Mesenchymal stem cell (in vitro differentiated cells and primary cell): ENCODE results near the gene KIF26A.
A peak's percentile ranks its signal among the peaks of the same experiment; 100 is the strongest.

Source experiments
- DNase-seq: peaks from one replicate; pipeline ENCODE4 v3.0.0-alpha.2; 2013
- H2AFZ ChIP-seq: one replicate; pipeline ENCODE4 v1.6.1; 2013; ENCODE audit warnings: low read depth, mild to moderate bottlenecking, control low read depth, inconsistent platforms, low read length, moderate library complexity
- H2AK5ac ChIP-seq: 2 replicates; pipeline ENCODE4 v1.6.1; 2013; ENCODE audit warnings: low read length, moderate library complexity, mild to moderate bottlenecking, inconsistent platforms; ENCODE audit not compliant: severe bottlenecking
- H2BK120ac ChIP-seq: one replicate; pipeline ENCODE4 v1.6.1; 2013; ENCODE audit warnings: low read depth, mild to moderate bottlenecking, inconsistent platforms, low read length, moderate library complexity
- H2BK12ac ChIP-seq, 2 experiments: one replicate each; pipeline ENCODE4 v1.6.1; 2013; ENCODE audit warnings: inconsistent platforms in 2 of 2, low read length in 2 of 2, mild to moderate bottlenecking in 2 of 2, moderate library complexity in 2 of 2, control low read depth in 1 of 2
- H2BK15ac ChIP-seq: one replicate; pipeline ENCODE4 v1.6.1; 2013; ENCODE audit warnings: mild to moderate bottlenecking, low read depth, inconsistent platforms; ENCODE audit not compliant: poor library complexity, severe bottlenecking
- H2BK5ac ChIP-seq: 2 replicates; pipeline ENCODE4 v1.6.1; 2013; ENCODE audit warnings: low read depth, mild to moderate bottlenecking, low read length, control low read depth, inconsistent platforms; ENCODE audit not compliant: poor library complexity, severe bottlenecking
- H3K14ac ChIP-seq, 2 experiments: one replicate each; pipeline ENCODE4 v1.6.1; 2013; ENCODE audit warnings: inconsistent platforms in 2 of 2, low read length in 2 of 2, control low read depth in 1 of 2, mild to moderate bottlenecking in 1 of 2, moderate library complexity in 1 of 2
- H3K18ac ChIP-seq, 2 experiments: one replicate each; pipeline ENCODE4 v1.6.1; 2013; ENCODE audit warnings: inconsistent platforms in 2 of 2, low read length in 2 of 2, control low read depth in 1 of 2, low read depth in 1 of 2, mild to moderate bottlenecking in 1 of 2
- H3K23ac ChIP-seq, 2 experiments: one replicate each; pipeline ENCODE4 v1.6.1; 2013; ENCODE audit warnings: inconsistent platforms in 2 of 2, low read length in 2 of 2, mild to moderate bottlenecking in 2 of 2, moderate library complexity in 2 of 2, control low read depth in 1 of 2
- H3K27ac ChIP-seq: 2 replicates; pipeline ENCODE4 v1.5.1; 2013; ENCODE audit warnings: mild to moderate bottlenecking, moderate library complexity, low read length, control low read depth, inconsistent platforms; ENCODE audit not compliant: poor library complexity, severe bottlenecking
- H3K27me3 ChIP-seq, 2 experiments: 2 replicates each; pipeline versions ENCODE4 v1.6.1 to v1.7.0; 2013; ENCODE audit warnings: low read length in 2 of 2, mild to moderate bottlenecking in 2 of 2, moderate library complexity in 2 of 2, control low read depth in 1 of 2, inconsistent platforms in 1 of 2; ENCODE audit not compliant: control insufficient read depth in 1 of 2, insufficient read depth in 1 of 2
- H3K36me3 ChIP-seq, 2 experiments: 2 replicates each; pipeline versions ENCODE4 v1.6.1 to v1.7.0; 2013; ENCODE audit warnings: low read length in 2 of 2, control low read depth in 1 of 2, inconsistent platforms in 1 of 2, low read depth in 1 of 2, mild to moderate bottlenecking in 1 of 2; ENCODE audit not compliant: insufficient read depth in 2 of 2, control insufficient read depth in 1 of 2
- H3K4ac ChIP-seq, 2 experiments: one replicate each; pipeline ENCODE4 v1.6.1; 2013; ENCODE audit warnings: inconsistent platforms in 2 of 2, low read length in 2 of 2, mild to moderate bottlenecking in 2 of 2, moderate library complexity in 2 of 2, control low read depth in 1 of 2, low read depth in 1 of 2
- H3K4me1 ChIP-seq: 2 replicates; pipeline ENCODE4 v1.6.1; 2013; ENCODE audit warnings: low read depth, low read length, control low read depth; ENCODE audit not compliant: control insufficient read depth, insufficient read depth
- H3K4me2 ChIP-seq: 2 replicates; pipeline ENCODE4 v1.6.1; 2013; ENCODE audit warnings: low read length, mild to moderate bottlenecking, inconsistent platforms; ENCODE audit not compliant: poor library complexity, severe bottlenecking
- H3K4me3 ChIP-seq, 2 experiments: 2 replicates each; pipeline versions ENCODE4 v1.5.1 to v1.7.0; 2013; ENCODE audit warnings: low read length in 2 of 2, mild to moderate bottlenecking in 2 of 2, control low read depth in 1 of 2, low read depth in 1 of 2; ENCODE audit not compliant: insufficient read depth in 1 of 2
- H3K79me1 ChIP-seq: replicated peaks from 2 replicates; pipeline ENCODE4 v1.6.1; 2013; ENCODE audit warnings: mild to moderate bottlenecking, control low read depth, low read length, inconsistent platforms; ENCODE audit not compliant: poor library complexity, severe bottlenecking
- H3K9ac ChIP-seq: 2 replicates; pipeline ENCODE4 v1.7.0; 2013; ENCODE audit warnings: mild to moderate bottlenecking, low read length, moderate library complexity
- H3K9me3 ChIP-seq: 2 replicates; pipeline ENCODE4 v1.7.0; 2013; ENCODE audit warnings: mild to moderate bottlenecking, low read length; ENCODE audit not compliant: control insufficient read depth
- H4K8ac ChIP-seq: one replicate; pipeline ENCODE4 v1.6.1; 2013; ENCODE audit warnings: inconsistent platforms, mild to moderate bottlenecking, low read length, moderate library complexity
- H4K91ac ChIP-seq: one replicate; pipeline ENCODE4 v1.6.1; 2013; ENCODE audit warnings: mild to moderate bottlenecking, low read length, inconsistent platforms
- WGBS: methylation state at CpG from one replicate; pipeline ENCODE4 v1.1.7; 2013; ENCODE audit warnings: mixed read lengths; 5-methylcytosine and 5-hydroxymethylcytosine counted together

Gene KIF26A

GRCh38 chr14:104139460-104140212 is 1.2 kb downstream of the KIF26A start:
- Histone ChIP-seq H2BK12ac (no peak overlapping the region), H3K4me1 (peaks cover 28% of the 10 kb centered on the region), H4K91ac (no peak overlapping the region), H3K79me1 (no peaks in the 10 kb centered on the region), H3K4me3 (no peak overlapping the region), H3K14ac (no peak overlapping the region), H4K8ac (no peak overlapping the region), H3K4ac (no peak overlapping the region), H3K9me3 (no peaks in the 10 kb centered on the region), H2BK15ac (no peak overlapping the region), H2AK5ac (no peak overlapping the region), H2BK120ac (no peak overlapping the region), H3K23ac (no peak overlapping the region), H3K36me3 (peaks cover 0 to 4% of the 10 kb centered on the region in 2 experiments), H3K27me3 (peaks cover 73 to 78% of the 10 kb centered on the region in 2 experiments), H2AFZ (no peak overlapping the region), H3K27ac (no peak overlapping the region), H3K4me2 (no peak overlapping the region), H3K18ac (peak overlapping the region in 1 of 2 experiments; percentile 80), H3K9ac (no peak overlapping the region), H2BK5ac (no peak overlapping the region)
- DNase-seq, result no peak
- 20% methylated on average over 13 of the region's 14 CpGs for WGBS

GRCh38 chr14:104140213-104140462 is 1.8 kb downstream of the KIF26A start:
- H3K79me1 ChIP-seq, result no peaks in the 10 kb centered on the region
- H3K27ac ChIP-seq, result no peak overlapping the region
- no peak overlapping the region for H2AFZ ChIP-seq
- H3K4me3 ChIP-seq, result no peak overlapping the region
- peaks cover 28% of the 10 kb centered on the region for H3K4me1 ChIP-seq
- no peak overlapping the region for H3K18ac ChIP-seq
- H2AK5ac ChIP-seq, result no peak overlapping the region
- no peak overlapping the region for H3K23ac ChIP-seq
- peak overlapping the region; percentile 54 for H4K91ac ChIP-seq
- H3K9me3 ChIP-seq, result no peaks in the 10 kb centered on the region
- H3K4ac ChIP-seq, result no peak overlapping the region
- no peak overlapping the region for H2BK15ac ChIP-seq
- WGBS, result 57% methylated on average over 6 of the region's 6 CpGs
- DNase-seq, result no peak
- H2BK5ac ChIP-seq, result no peak overlapping the region
- H4K8ac ChIP-seq, result no peak overlapping the region
- peaks cover 0 to 4% of the 10 kb centered on the region in 2 experiments for H3K36me3 ChIP-seq
- H3K9ac ChIP-seq, result no peak overlapping the region
- H3K14ac ChIP-seq, result no peak overlapping the region
- no peak overlapping the region for H2BK12ac ChIP-seq
- no peak overlapping the region for H3K4me2 ChIP-seq
- H2BK120ac ChIP-seq, result no peak overlapping the region
- H3K27me3 ChIP-seq, result peaks cover 72 to 78% of the 10 kb centered on the region in 2 experiments

GRCh38 chr14:104140463-104141331 is 2.3 kb downstream of the KIF26A start:
- Histone ChIP-seq H3K23ac (no peak overlapping the region), H4K91ac (peak overlapping the region; percentile 55), H2BK120ac (no peak overlapping the region), H3K9me3 (no peaks in the 10 kb centered on the region), H3K4me1 (peaks cover 27% of the 10 kb centered on the region), H3K4me3 (no peak overlapping the region), H3K9ac (no peak overlapping the region), H3K4ac (no peak overlapping the region), H3K4me2 (no peak overlapping the region), H3K18ac (no peak overlapping the region), H3K27ac (no peak overlapping the region), H2BK12ac (no peak overlapping the region), H2AFZ (no peak overlapping the region), H3K14ac (no peak overlapping the region), H4K8ac (no peak overlapping the region), H2AK5ac (no peak overlapping the region), H3K79me1 (no peaks in the 10 kb centered on the region), H2BK5ac (no peak overlapping the region), H3K36me3 (peaks cover 0 to 3% of the 10 kb centered on the region in 2 experiments), H2BK15ac (peak overlapping the region; percentile 46), H3K27me3 (peaks cover 66 to 78% of the 10 kb centered on the region in 2 experiments)
- no peak for DNase-seq
- 83% methylated on average over 10 of the region's 12 CpGs for WGBS

GRCh38 chr14:104141621-104142091 is 3.3 kb downstream of the KIF26A start:
- H3K4ac ChIP-seq, result no peak overlapping the region
- no peak overlapping the region for H3K4me2 ChIP-seq
- no peak overlapping the region for H3K27ac ChIP-seq
- H2BK15ac ChIP-seq, result no peak overlapping the region
- H3K9ac ChIP-seq, result no peak overlapping the region
- H2BK120ac ChIP-seq, result no peak overlapping the region
- no peaks in the 10 kb centered on the region for H3K9me3 ChIP-seq
- H3K79me1 ChIP-seq, result no peaks in the 10 kb centered on the region
- no peak for DNase-seq
- WGBS, result 94% methylated on average over 15 of the region's 15 CpGs
- H3K23ac ChIP-seq, result no peak overlapping the region
- no peak overlapping the region for H2BK5ac ChIP-seq
- no peak overlapping the region for H2BK12ac ChIP-seq
- no peak overlapping the region for H2AK5ac ChIP-seq
- no peak overlapping the region for H2AFZ ChIP-seq
- H3K4me3 ChIP-seq, result no peak overlapping the region
- peaks cover 60 to 73% of the 10 kb centered on the region in 2 experiments for H3K27me3 ChIP-seq
- H3K36me3 ChIP-seq, result no peaks in the 10 kb centered on the region
- peaks cover 20% of the 10 kb centered on the region for H3K4me1 ChIP-seq
- H4K91ac ChIP-seq, result no peak overlapping the region
- H3K14ac ChIP-seq, result peak overlapping the region in 1 of 2 experiments; percentile 59
- H4K8ac ChIP-seq, result no peak overlapping the region
- H3K18ac ChIP-seq, result peak overlapping the region in 1 of 2 experiments; percentile 16
